Keratinocyte (primary cell): ENCODE data around the gene GNAI1. TPM values are rescaled to one million over a fixed set of nuclear protein-coding genes. Genes with fewer than 3 reads are reported as not detected.

Experiments used
- DNase-seq: peaks from one replicate; pipeline ENCODE4 v3.0.0-alpha.2; 2011; ENCODE audit warnings: low read depth, missing footprints, low spot score
- FAIRE-seq: peaks from 2 replicates; lab custom pipeline; 2011; peaks lifted over from hg19 to GRCh38; lab: Jason Lieb, UNC
- H2AFZ ChIP-seq: 2 replicates; pipeline ENCODE4 v1.6.0; 2012; ENCODE audit warnings: low read length, control low read depth, inconsistent platforms; ENCODE audit not compliant: control insufficient read depth
- H3K27ac ChIP-seq: 2 replicates; pipeline ENCODE4 v1.5.1; 2011; ENCODE audit warnings: low read length; ENCODE audit not compliant: control insufficient read depth, insufficient read depth
- H3K27me3 ChIP-seq: 3 replicates; pipeline ENCODE4 v1.6.0; 2011; ENCODE audit warnings: low read length; ENCODE audit not compliant: control insufficient read depth, insufficient read depth; ENCODE audit errors: extremely low read depth
- H3K36me3 ChIP-seq, 2 experiments: 2 replicates in 1 of 2; 3 replicates in 1 of 2; pipeline ENCODE4 v1.5.1; 2011; ENCODE audit warnings: low read length in 2 of 2, mild to moderate bottlenecking in 1 of 2; ENCODE audit not compliant: control insufficient read depth in 2 of 2, insufficient read depth in 2 of 2; ENCODE audit errors: extremely low read depth in 1 of 2
- H3K4me1 ChIP-seq: 3 replicates; pipeline ENCODE4 v1.5.1; 2011; ENCODE audit warnings: low read length; ENCODE audit not compliant: control insufficient read depth, insufficient read depth; ENCODE audit errors: extremely low read depth
- H3K4me2 ChIP-seq: 3 replicates; pipeline ENCODE4 v1.6.0; 2011; ENCODE audit warnings: low read depth, low read length; ENCODE audit not compliant: control insufficient read depth, insufficient read depth; ENCODE audit errors: extremely low read depth
- H3K4me3 ChIP-seq, 3 experiments: fragments of 200-600 bp in 1 of 3; sonication (generic) in 1 of 3; 2 replicates in 2 of 3; 3 replicates in 1 of 3; pipeline ENCODE4 v1.5.1; 2011 to 2016; ENCODE audit warnings: low read length in 3 of 3, mild to moderate bottlenecking in 3 of 3, control low read depth in 2 of 3, inconsistent platforms in 1 of 3, low read depth in 1 of 3, mixed read lengths in 1 of 3, mixed run types in 1 of 3, moderate library complexity in 1 of 3; ENCODE audit not compliant: control insufficient read depth in 2 of 3, insufficient read depth in 2 of 3; ENCODE audit errors: extremely low read depth in 1 of 3
- H3K79me2 ChIP-seq: 2 replicates; pipeline ENCODE4 v1.6.0; 2012; ENCODE audit warnings: low read length; ENCODE audit not compliant: control insufficient read depth, insufficient read depth
- H3K9ac ChIP-seq: 3 replicates; pipeline ENCODE4 v1.6.0; 2011; ENCODE audit warnings: low read length; ENCODE audit not compliant: control insufficient read depth, insufficient read depth; ENCODE audit errors: extremely low read depth
- H3K9me1 ChIP-seq: 3 replicates; pipeline ENCODE4 v1.6.0; 2011; ENCODE audit warnings: low read length; ENCODE audit not compliant: control insufficient read depth, insufficient read depth; ENCODE audit errors: extremely low read depth
- H3K9me3 ChIP-seq: 2 replicates; pipeline ENCODE4 v1.5.1; 2012; ENCODE audit warnings: low read depth, low read length; ENCODE audit not compliant: control insufficient read depth
- H4K20me1 ChIP-seq: 3 replicates; pipeline ENCODE4 v1.6.0; 2011; ENCODE audit warnings: low read length; ENCODE audit not compliant: control insufficient read depth, insufficient read depth; ENCODE audit errors: extremely low read depth
- EZH2 ChIP-seq: IDR thresholded peaks from one replicate; pipeline ENCODE4 v1.6.1; 2012; ENCODE audit warnings: inconsistent platforms, mild to moderate bottlenecking, low read length, moderate library complexity
- dilution Hi-C: fragments of 300-500 bp; cut with MboI; formaldehyde crosslinking; loops from one replicate; pipeline ENCODE4 v1.7.0; 2020; ENCODE audit warnings: low sequenced_read_pairs; ENCODE audit not compliant: extremely low pct_ligation_motif_present
- polyA plus RNA-seq, 5 experiments: library from polyadenylated mRNA; depleted of rRNA in 3 of 5; stranded (reverse) in 3 of 5; stranded (forward) in 1 of 5; unstranded in 1 of 5; fragments of >200 nt; gene quantifications; 1 replicate in 1 of 5; 2 replicates in 3 of 5; 3 replicates in 1 of 5; pipeline versions ENCODE4 v1.2.1 to v1.2.3, GENCODE V29; 2011 to 2012; ENCODE audit warnings: missing spikeins in 2 of 5, low read depth in 1 of 5, low replicate concordance in 1 of 5
- TF ChIP-seq, protein P1 (sequence below), 3 experiments: IDR thresholded peaks in 1 of 3; conservative IDR thresholded peaks in 1 of 3; optimal IDR thresholded peaks in 1 of 3; 2 replicates in 2 of 3; 3 replicates in 1 of 3; pipeline versions ENCODE3 to v1.5.1; 2011; ENCODE audit warnings: low read length in 3 of 3, mild to moderate bottlenecking in 3 of 3, moderate library complexity in 2 of 3, control low read depth in 1 of 3, inconsistent platforms in 1 of 3; ENCODE audit not compliant: insufficient read depth in 2 of 3; ENCODE audit errors: extremely low read depth in 1 of 3

Gene GNAI1
- polyA plus RNA-seq, 1 donor (not counting 4 experiments of a cell fraction or from before 2014, with no cell fraction given) = 84.1 TPM

GRCh38 chr7:80095545-80095944 lies 39.1 kb upstream of the GNAI1 start:
- H3K9me1 ChIP-seq = no peaks in the 10 kb centered on the region
- H3K36me3 ChIP-seq = no peaks in the 10 kb centered on the region
- DNase-seq = no peak
- H3K9ac ChIP-seq = no peak overlapping the region
- H3K79me2 ChIP-seq = no peaks in the 10 kb centered on the region
- no peaks in the 10 kb centered on the region for H3K27me3 ChIP-seq
- no peak for FAIRE-seq
- TF ChIP-seq, protein P1, sequence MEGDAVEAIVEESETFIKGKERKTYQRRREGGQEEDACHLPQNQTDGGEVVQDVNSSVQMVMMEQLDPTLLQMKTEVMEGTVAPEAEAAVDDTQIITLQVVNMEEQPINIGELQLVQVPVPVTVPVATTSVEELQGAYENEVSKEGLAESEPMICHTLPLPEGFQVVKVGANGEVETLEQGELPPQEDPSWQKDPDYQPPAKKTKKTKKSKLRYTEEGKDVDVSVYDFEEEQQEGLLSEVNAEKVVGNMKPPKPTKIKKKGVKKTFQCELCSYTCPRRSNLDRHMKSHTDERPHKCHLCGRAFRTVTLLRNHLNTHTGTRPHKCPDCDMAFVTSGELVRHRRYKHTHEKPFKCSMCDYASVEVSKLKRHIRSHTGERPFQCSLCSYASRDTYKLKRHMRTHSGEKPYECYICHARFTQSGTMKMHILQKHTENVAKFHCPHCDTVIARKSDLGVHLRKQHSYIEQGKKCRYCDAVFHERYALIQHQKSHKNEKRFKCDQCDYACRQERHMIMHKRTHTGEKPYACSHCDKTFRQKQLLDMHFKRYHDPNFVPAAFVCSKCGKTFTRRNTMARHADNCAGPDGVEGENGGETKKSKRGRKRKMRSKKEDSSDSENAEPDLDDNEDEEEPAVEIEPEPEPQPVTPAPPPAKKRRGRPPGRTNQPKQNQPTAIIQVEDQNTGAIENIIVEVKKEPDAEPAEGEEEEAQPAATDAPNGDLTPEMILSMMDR (optimal IDR thresholded peaks at IDR 0.05 in 1 of 3, IDR thresholded peaks at IDR 0.05 in 1 of 3, conservative IDR thresholded peaks at IDR 0.05 in 1 of 3; ENCODE audit: extremely low read depth in 1 of 3, insufficient read depth in 2 of 3, low read length in 3 of 3) = peak in 1 of 3 experiments; percentile 16
- TF ChIP-seq EZH2 = no peak
- H3K4me3 ChIP-seq = no peak overlapping the region
- no peak overlapping the region for H3K27ac ChIP-seq
- H4K20me1 ChIP-seq = no peaks in the 10 kb centered on the region
- no peak overlapping the region for H2AFZ ChIP-seq
- peaks cover 2% of the 10 kb centered on the region for H3K4me1 ChIP-seq
- dilution Hi-C loops = no loop called here
- no peak overlapping the region for H3K4me2 ChIP-seq
- H3K9me3 ChIP-seq = no peaks in the 10 kb centered on the region

DNA sequence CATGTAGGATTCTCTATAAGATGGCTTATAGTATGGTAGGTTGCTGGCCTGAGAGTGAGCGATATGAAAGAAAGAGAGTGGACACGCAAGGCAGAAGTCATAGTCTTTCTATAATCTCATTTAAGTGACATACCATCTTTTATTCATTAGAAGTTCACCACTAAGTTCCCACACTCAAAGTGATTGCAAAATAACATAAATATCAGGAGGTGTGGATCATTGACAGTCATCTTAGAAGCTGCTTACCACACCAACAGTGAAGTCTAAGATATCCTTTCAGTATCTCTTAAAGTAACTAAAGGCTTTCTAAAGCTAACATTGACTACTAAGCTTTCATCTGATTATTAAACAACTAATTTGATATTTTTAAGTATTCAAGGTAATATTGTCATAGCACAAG lies 36.9 kb upstream of the GNAI1 start:
- no peaks in the 10 kb centered on the region for H4K20me1 ChIP-seq
- H3K36me3 ChIP-seq = no peaks in the 10 kb centered on the region
- H3K27ac ChIP-seq = no peak overlapping the region
- H3K9ac ChIP-seq = no peak overlapping the region
- H3K79me2 ChIP-seq = no peaks in the 10 kb centered on the region
- TF ChIP-seq EZH2 = no peak
- TF ChIP-seq, protein P1 (optimal IDR thresholded peaks at IDR 0.05 in 1 of 3, IDR thresholded peaks at IDR 0.05 in 1 of 3, conservative IDR thresholded peaks at IDR 0.05 in 1 of 3; ENCODE audit: extremely low read depth in 1 of 3, insufficient read depth in 2 of 3, low read length in 3 of 3) = no peak
- no peaks in the 10 kb centered on the region for H3K9me3 ChIP-seq
- H3K4me3 ChIP-seq = no peak overlapping the region
- no peaks in the 10 kb centered on the region for H3K9me1 ChIP-seq
- dilution Hi-C loops = no loop called here
- no peaks in the 10 kb centered on the region for H3K4me1 ChIP-seq
- H3K27me3 ChIP-seq = no peaks in the 10 kb centered on the region
- no peak overlapping the region for H2AFZ ChIP-seq
- DNase-seq (no peak), FAIRE-seq (no peak)
- no peak overlapping the region for H3K4me2 ChIP-seq
